Osteocyte (in vitro differentiated cells): Measurements from ENCODE around the gene EIF2S1. TPM values are rescaled to one million over a fixed set of nuclear protein-coding genes. Genes with fewer than 3 reads are reported as not detected.

ENCODE experiments used
- DNase-seq: peaks from one replicate; pipeline ENCODE4 v3.0.0; 2021; ENCODE audit warnings: mixed read lengths; ENCODE audit not compliant: unreplicated experiment; ENCODE audit errors: extremely low spot score
- H3K27ac Mint-ChIP-seq: one replicate; pipeline ENCODE4 v1.8.0; 2021; ENCODE audit warnings: mild to moderate bottlenecking, mixed read lengths; ENCODE audit not compliant: unreplicated experiment
- H3K27me3 Mint-ChIP-seq: one replicate; pipeline ENCODE4 v1.8.0; 2021; ENCODE audit warnings: mixed read lengths; ENCODE audit not compliant: unreplicated experiment
- H3K36me3 Mint-ChIP-seq: one replicate; pipeline ENCODE4 v1.8.0; 2021; ENCODE audit warnings: mixed read lengths; ENCODE audit not compliant: unreplicated experiment
- H3K4me1 Mint-ChIP-seq: one replicate; pipeline ENCODE4 v1.8.0; 2021; ENCODE audit warnings: mixed read lengths; ENCODE audit not compliant: unreplicated experiment
- H3K4me3 Mint-ChIP-seq: one replicate; pipeline ENCODE4 v1.8.0; 2021; ENCODE audit warnings: mild to moderate bottlenecking, moderate library complexity, mixed read lengths; ENCODE audit not compliant: unreplicated experiment
- H3K9me3 Mint-ChIP-seq: one replicate; pipeline ENCODE4 v1.8.0; 2021; ENCODE audit warnings: mixed read lengths; ENCODE audit not compliant: unreplicated experiment
- total RNA-seq: library from RNA; stranded (reverse); gene quantifications from 2 replicates; pipeline ENCODE4 v1.2.1, GENCODE V29; 2021
- TF ChIP-seq, protein P1 (sequence below): fragments of 200-600 bp; sonication (generic); IDR thresholded peaks from 2 replicates; pipeline ENCODE4 v1.5.0; 2021; ENCODE audit warnings: antibody characterized with exemption, mild to moderate bottlenecking, moderate library complexity

Gene EIF2S1
- total RNA-seq, 1 donor from 2014 or later, result 85.3 TPM

DNA sequence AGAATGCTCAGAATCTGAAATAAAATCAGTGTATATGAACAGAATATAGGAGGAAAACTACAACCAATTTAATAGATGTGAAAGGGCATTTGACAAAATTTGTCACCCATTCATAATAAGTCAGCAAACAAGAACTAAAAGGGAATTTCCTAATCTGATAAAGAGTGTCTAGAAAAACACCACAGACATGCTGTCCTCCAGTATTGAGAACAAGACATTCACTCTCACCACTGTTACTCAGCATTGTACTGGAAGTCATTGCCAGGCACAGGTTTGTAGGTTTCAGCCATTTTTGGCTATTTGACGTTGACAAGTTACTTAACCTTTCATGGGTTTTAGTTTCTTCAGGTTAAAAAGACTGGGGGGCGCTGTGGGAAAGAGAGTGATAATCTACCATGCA, 13.2 kb downstream of the EIF2S1 start:
- no peak overlapping the region for H3K27ac Mint-ChIP-seq
- no peaks in the 10 kb centered on the region for H3K4me1 Mint-ChIP-seq
- no peak overlapping the region for H3K4me3 Mint-ChIP-seq
- no peaks in the 10 kb centered on the region for H3K27me3 Mint-ChIP-seq
- H3K36me3 Mint-ChIP-seq, result peaks cover 55% of the 10 kb centered on the region
- no peak for DNase-seq
- no peaks in the 10 kb centered on the region for H3K9me3 Mint-ChIP-seq
- TF ChIP-seq, protein P1, sequence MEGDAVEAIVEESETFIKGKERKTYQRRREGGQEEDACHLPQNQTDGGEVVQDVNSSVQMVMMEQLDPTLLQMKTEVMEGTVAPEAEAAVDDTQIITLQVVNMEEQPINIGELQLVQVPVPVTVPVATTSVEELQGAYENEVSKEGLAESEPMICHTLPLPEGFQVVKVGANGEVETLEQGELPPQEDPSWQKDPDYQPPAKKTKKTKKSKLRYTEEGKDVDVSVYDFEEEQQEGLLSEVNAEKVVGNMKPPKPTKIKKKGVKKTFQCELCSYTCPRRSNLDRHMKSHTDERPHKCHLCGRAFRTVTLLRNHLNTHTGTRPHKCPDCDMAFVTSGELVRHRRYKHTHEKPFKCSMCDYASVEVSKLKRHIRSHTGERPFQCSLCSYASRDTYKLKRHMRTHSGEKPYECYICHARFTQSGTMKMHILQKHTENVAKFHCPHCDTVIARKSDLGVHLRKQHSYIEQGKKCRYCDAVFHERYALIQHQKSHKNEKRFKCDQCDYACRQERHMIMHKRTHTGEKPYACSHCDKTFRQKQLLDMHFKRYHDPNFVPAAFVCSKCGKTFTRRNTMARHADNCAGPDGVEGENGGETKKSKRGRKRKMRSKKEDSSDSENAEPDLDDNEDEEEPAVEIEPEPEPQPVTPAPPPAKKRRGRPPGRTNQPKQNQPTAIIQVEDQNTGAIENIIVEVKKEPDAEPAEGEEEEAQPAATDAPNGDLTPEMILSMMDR, result no peak

DNA sequence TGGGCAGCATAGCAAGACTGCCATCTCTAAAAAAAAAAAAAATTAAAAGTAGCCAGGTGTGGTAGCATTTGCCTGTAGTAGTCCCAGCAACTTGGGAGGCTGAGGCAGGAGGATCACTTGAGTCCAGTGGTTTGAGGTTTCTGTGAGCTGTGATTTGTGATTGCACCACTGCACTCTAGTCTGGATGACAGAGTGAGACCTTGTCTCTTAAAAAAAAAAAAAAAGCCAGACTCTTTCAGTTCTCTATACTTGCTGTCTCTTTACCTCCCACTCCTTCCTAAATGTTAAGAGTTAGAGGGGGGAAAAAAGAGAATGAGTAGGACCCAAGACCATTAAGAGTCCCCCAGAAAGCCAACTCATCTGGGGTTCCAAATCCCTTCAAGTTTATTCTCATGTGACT, 17.8 kb downstream of the EIF2S1 start:
- no peaks in the 10 kb centered on the region for H3K4me1 Mint-ChIP-seq
- TF ChIP-seq, protein P1, result no peak
- H3K9me3 Mint-ChIP-seq, result no peaks in the 10 kb centered on the region
- H3K4me3 Mint-ChIP-seq, result no peak overlapping the region
- no peaks in the 10 kb centered on the region for H3K27me3 Mint-ChIP-seq
- no peak for DNase-seq
- no peak overlapping the region for H3K27ac Mint-ChIP-seq
- peaks cover 64% of the 10 kb centered on the region for H3K36me3 Mint-ChIP-seq

DNA sequence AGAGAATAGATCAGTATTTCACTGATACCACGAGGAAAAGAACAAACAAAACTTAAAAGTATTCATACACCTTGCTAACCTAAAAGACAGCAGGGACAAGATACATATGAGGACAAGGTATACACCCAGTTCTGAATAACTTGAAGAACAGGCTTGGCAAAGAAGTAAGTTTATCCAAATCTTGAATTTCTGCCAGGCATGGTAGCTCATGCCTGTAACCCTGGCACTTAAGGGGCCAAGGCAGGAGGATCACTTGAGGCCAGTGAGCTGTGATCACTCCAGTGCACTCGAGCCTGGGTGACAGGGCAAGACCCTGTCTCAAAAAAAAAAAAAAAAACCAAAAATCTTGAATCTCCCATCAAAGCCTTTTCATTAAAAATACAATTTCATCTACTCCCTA, 25.0 kb downstream of the EIF2S1 start:
- TF ChIP-seq, protein P1, result no peak
- Mint-ChIP-seq H3K27me3 (no peaks in the 10 kb centered on the region), H3K9me3 (no peaks in the 10 kb centered on the region), H3K36me3 (peaks cover 59% of the 10 kb centered on the region), H3K27ac (no peak overlapping the region), H3K4me3 (no peak overlapping the region), H3K4me1 (no peaks in the 10 kb centered on the region)
- no peak for DNase-seq

DNA sequence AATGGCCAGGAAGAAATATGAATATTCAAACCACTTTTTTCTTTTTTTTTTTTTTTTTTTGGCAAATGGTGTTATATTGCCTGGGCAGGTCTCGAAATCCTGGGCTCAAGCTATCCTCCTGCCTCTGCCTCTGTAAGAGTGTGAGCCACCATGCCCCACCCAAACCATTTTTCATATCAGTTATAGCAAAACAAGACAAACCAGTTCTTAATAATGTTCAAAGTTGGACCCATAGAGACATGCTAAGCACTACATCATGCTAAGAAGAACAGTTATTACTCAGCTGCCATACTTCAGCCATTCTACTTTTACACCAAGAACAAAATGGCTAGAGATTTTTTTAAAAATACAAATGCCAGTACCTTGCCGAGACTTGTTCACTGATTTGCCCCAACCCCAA, 25.5 kb downstream of the EIF2S1 start:
- no peak for DNase-seq
- Mint-ChIP-seq H3K27ac (no peak overlapping the region), H3K9me3 (no peaks in the 10 kb centered on the region), H3K4me1 (no peaks in the 10 kb centered on the region), H3K36me3 (peaks cover 55% of the 10 kb centered on the region), H3K27me3 (no peaks in the 10 kb centered on the region), H3K4me3 (no peak overlapping the region)
- TF ChIP-seq, protein P1, result no peak

DNA sequence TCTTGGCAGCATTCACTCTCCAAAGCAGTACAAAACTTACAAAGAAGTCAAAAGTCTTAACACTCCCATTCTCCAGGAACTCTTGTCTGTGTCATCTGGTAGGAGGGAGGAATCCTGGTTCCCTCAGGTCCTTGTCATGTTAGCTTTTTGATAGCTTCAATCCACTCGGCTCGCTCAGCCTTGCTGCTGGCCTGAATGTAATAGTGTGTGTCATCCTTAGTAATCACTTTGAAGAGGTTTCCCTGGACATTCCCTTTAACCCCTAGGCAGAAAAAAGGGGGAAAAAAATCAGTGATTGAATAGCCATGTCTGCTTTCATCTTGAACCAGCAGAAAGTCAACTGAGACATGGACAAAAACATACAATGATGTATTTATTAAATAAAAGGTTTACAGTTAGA, 27.1 kb downstream of the EIF2S1 start:
- Mint-ChIP-seq H3K4me1 (no peaks in the 10 kb centered on the region), H3K27me3 (no peaks in the 10 kb centered on the region), H3K27ac (no peak overlapping the region), H3K4me3 (no peak overlapping the region), H3K36me3 (peaks cover 41% of the 10 kb centered on the region), H3K9me3 (no peaks in the 10 kb centered on the region)
- no peak for DNase-seq
- TF ChIP-seq, protein P1, result no peak
